Urinary bladder (tissue), 4 donors: ENCODE measurements around the gene LYSMD1. TPM values are rescaled to one million over a fixed set of nuclear protein-coding genes. Genes with fewer than 3 reads are reported as not detected.
"Not testable (repeated sequence)": the region's sequence is repeated elsewhere in the genome, so short reads cannot be mapped to it uniquely, and the experiment has no call there.

ENCODE experiments used
- DNase-seq: peaks from one replicate; pipeline ENCODE4 v3.0.0-alpha.2; 2015; ENCODE audit errors: extremely low spot score
- H3K27ac ChIP-seq: one replicate; pipeline ENCODE4 v1.5.1; 2013; ENCODE audit warnings: low read depth, mild to moderate bottlenecking, moderate library complexity
- H3K36me3 ChIP-seq: one replicate; pipeline ENCODE4 v1.6.1; 2013; ENCODE audit warnings: mild to moderate bottlenecking, moderate library complexity; ENCODE audit not compliant: insufficient read depth
- H3K4me1 ChIP-seq: one replicate; pipeline ENCODE4 v1.6.1; 2013; ENCODE audit warnings: mild to moderate bottlenecking, moderate library complexity; ENCODE audit not compliant: insufficient read depth
- H3K4me3 ChIP-seq: one replicate; pipeline ENCODE4 v1.5.1; 2013; ENCODE audit warnings: low read depth, low read length
- WGBS: extraction: QIAGEN DNeasy Blood & Tissue Kit; methylation state at CpG from one replicate; pipeline ENCODE4 v1.1.7; 2013; 5-methylcytosine and 5-hydroxymethylcytosine counted together
- polyA plus RNA-seq: library from polyadenylated mRNA; stranded (reverse); fragments of 200-250 nt; gene quantifications from one replicate; pipeline ENCODE4 v1.2.3, GENCODE V29; 2013
- total RNA-seq: library from RNA; depleted of rRNA; stranded (reverse); fragments of >200 nt; gene quantifications from one replicate; pipeline ENCODE4 v1.2.3, GENCODE V29; 2014
- donor health status: healthy with polysubstance abuse.
- donor health status: healthy.

Gene LYSMD1
- total and polyA plus RNA-seq, 2 donors: 6.8 to 14.0 TPM

GRCh38 chr1:151193304-151193703 is 27.6 kb upstream of the LYSMD1 start:
- no peak for DNase-seq
- 73% methylated on average over 6 of the region's 6 CpGs for WGBS
- Histone ChIP-seq H3K4me3 (no peak overlapping the region), H3K27ac (no peak overlapping the region), H3K4me1 (no peaks in the 10 kb centered on the region), H3K36me3 (no peaks in the 10 kb centered on the region)

GRCh38 chr1:151192047-151192446 is 26.3 kb upstream of the LYSMD1 start:
- no peaks in the 10 kb centered on the region for H3K4me1 ChIP-seq
- no peak overlapping the region for H3K27ac ChIP-seq
- DNase-seq: no peak
- no peak overlapping the region for H3K4me3 ChIP-seq
- H3K36me3 ChIP-seq: no peaks in the 10 kb centered on the region
- WGBS: 79% methylated on average over 7 of the region's 7 CpGs

GRCh38 chr1:151189637-151190445 is 24.1 kb upstream of the LYSMD1 start, which contains the start of gene VPS72:
Gene VPS72 (minus strand): TSS chr1:151190197. CDS start chr1:151190121, 76 bp downstream.
- Histone ChIP-seq H3K36me3 (no peaks in the 10 kb centered on the region), H3K4me3 (peak within 1 kb of the TSS; percentile 78), H3K27ac (peak within 1 kb of the TSS; percentile 75), H3K4me1 (no peaks in the 10 kb centered on the region)
- peak; percentile 84 for DNase-seq
- WGBS: under 1% methylated on average over 42 of the region's 42 CpGs

GRCh38 chr1:151188667-151189066 is 23.0 kb upstream of the LYSMD1 start:
- H3K36me3 ChIP-seq, H3K4me1 ChIP-seq, DNase-seq: not testable (repeated sequence)
- H3K27ac ChIP-seq: peak overlapping the region; percentile 43
- H3K4me3 ChIP-seq: peak overlapping the region; percentile 78
- 67% methylated on average over 8 of the region's 8 CpGs for WGBS

- peak overlapping the region; percentile 45 for H3K27ac ChIP-seq
- DNase-seq: no peak
- 27% methylated on average over 1 of the region's 1 CpG for WGBS
- H3K4me3 ChIP-seq: no peak overlapping the region
- H3K4me1 ChIP-seq: no peaks in the 10 kb centered on the region
- H3K36me3 ChIP-seq: no peaks in the 10 kb centered on the region
These were observed 21.5 kb upstream of the LYSMD1 start for GRCh38 chr1:151187205-151187604.

- no peak for DNase-seq
- WGBS: 96% methylated on average over 10 of the region's 10 CpGs
- no peaks in the 10 kb centered on the region for H3K4me1 ChIP-seq
- no peaks in the 10 kb centered on the region for H3K36me3 ChIP-seq
- H3K4me3 ChIP-seq: no peak overlapping the region
- no peak overlapping the region for H3K27ac ChIP-seq
These were observed 18.5 kb upstream of the LYSMD1 start for GRCh38 chr1:151184211-151184610.

GRCh38 chr1:151176514-151177045 is 10.9 kb upstream of the LYSMD1 start:
- DNase-seq: no peak
- H3K27ac ChIP-seq: no peak overlapping the region
- H3K36me3 ChIP-seq: peaks cover 11% of the 10 kb centered on the region
- H3K4me3 ChIP-seq: no peak overlapping the region
- no peaks in the 10 kb centered on the region for H3K4me1 ChIP-seq
- WGBS: 86% methylated on average over 17 of the region's 17 CpGs

GRCh38 chr1:151175863-151176262 is 10.2 kb upstream of the LYSMD1 start, which contains the start of gene TMOD4:
Gene TMOD4 (minus strand): TSS chr1:151175981. CDS start chr1:151174875, 1,106 bp downstream.
- Histone ChIP-seq H3K36me3 (peaks cover 11% of the 10 kb centered on the region), H3K27ac (no peak within 1 kb of the TSS)
- 45% methylated on average over 4 of the region's 4 CpGs for WGBS

GRCh38 chr1:151175041-151175741 is 9.5 kb upstream of the LYSMD1 start:
- WGBS: 47% methylated on average over 6 of the region's 6 CpGs
- Histone ChIP-seq H3K36me3 (peaks cover 11% of the 10 kb centered on the region), H3K4me3 (no peak overlapping the region), H3K4me1 (no peaks in the 10 kb centered on the region), H3K27ac (no peak overlapping the region)
- DNase-seq: no peak

More at GRCh38 chr1:151175863-151176262, 10.2 kb upstream of the LYSMD1 start, which contains the start of gene TMOD4:
- H3K4me3 ChIP-seq: no peak within 1 kb of the TSS
- no peak for DNase-seq
- no peaks in the 10 kb centered on the region for H3K4me1 ChIP-seq

GRCh38 chr1:151171190-151171589 is 5.5 kb upstream of the LYSMD1 start:
- DNase-seq: no peak
- H3K4me3 ChIP-seq: no peak overlapping the region
- H3K27ac ChIP-seq: no peak overlapping the region
- peaks cover 3% of the 10 kb centered on the region for H3K4me1 ChIP-seq
- H3K36me3 ChIP-seq: peaks cover 6% of the 10 kb centered on the region
- 90% methylated on average over 5 of the region's 5 CpGs for WGBS

- Histone ChIP-seq H3K4me3 (no peak overlapping the region), H3K36me3 (no peaks in the 10 kb centered on the region), H3K4me1 (peaks cover 3% of the 10 kb centered on the region), H3K27ac (no peak overlapping the region)
- DNase-seq: no peak
- WGBS: 89% methylated on average over 6 of the region's 6 CpGs
These were observed 1.4 kb upstream of the LYSMD1 start for GRCh38 chr1:151167116-151167515.

- Histone ChIP-seq H3K27ac (no peak overlapping the region), H3K4me1 (peaks cover 3% of the 10 kb centered on the region), H3K4me3 (peak overlapping the region; percentile 66), H3K36me3 (no peaks in the 10 kb centered on the region)
- 4% methylated on average over 15 of the region's 15 CpGs for WGBS
- DNase-seq: no peak
These were observed 829 bp upstream of the LYSMD1 start for GRCh38 chr1:151166505-151166956.

- peak overlapping the region; percentile 72 for H3K27ac ChIP-seq
- peak overlapping the region; percentile 50 for H3K4me3 ChIP-seq
- DNase-seq: no peak
- 3% methylated on average over 15 of the region's 15 CpGs for WGBS
- no peaks in the 10 kb centered on the region for H3K36me3 ChIP-seq
- H3K4me1 ChIP-seq: peaks cover 3% of the 10 kb centered on the region
These were observed 393 bp downstream of the LYSMD1 start for GRCh38 chr1:151165281-151165737.
